Peyer's patch (tissue), 4 donors: ENCODE data around the gene APOBEC3H. TPM values are rescaled to one million over a fixed set of nuclear protein-coding genes. Genes with fewer than 3 reads are reported as not detected.
A peak's percentile ranks its signal among the peaks of the same experiment; 100 is the strongest.

Experiments
- DNase-seq, 3 donors: peaks; one replicate each; pipeline ENCODE4 v3.0.0-alpha.2; 2017 to 2019
- H3K27ac ChIP-seq, 4 donors: fragments of 200-600 bp; sonication (generic); one replicate each; pipeline ENCODE4 v1.5.1; 2016 to 2019
- H3K27me3 ChIP-seq, 2 donors: fragments of 200-600 bp; sonication (generic); one replicate each; pipeline ENCODE4 v1.5.1; 2019
- H3K36me3 ChIP-seq, 3 donors: fragments of 200-600 bp; sonication (generic); one replicate each; pipeline ENCODE4 v1.5.1; 2016 to 2019
- H3K4me1 ChIP-seq, 4 donors: fragments of 200-600 bp; sonication (generic); one replicate each; pipeline ENCODE4 v1.5.1; 2016 to 2019
- H3K4me3 ChIP-seq, 4 donors: fragments of 200-600 bp; sonication (generic); 1 replicate in 3 of 4; 2 replicates in 1 of 4; pipeline ENCODE4 v1.5.1; 2016 to 2019; ENCODE audit warnings: mild to moderate bottlenecking in 1 of 4
- H3K9me3 ChIP-seq, 4 donors: fragments of 200-600 bp; sonication (generic); one replicate each; pipeline ENCODE4 v1.5.1; 2016 to 2019; ENCODE audit warnings: mild to moderate bottlenecking in 1 of 4
- CTCF ChIP-seq, 6 experiments: fragments of 450-650 bp in 4 of 6; fragments of 200-600 bp in 2 of 6; sonication (generic) in 1 of 6; IDR thresholded peaks; one replicate each; pipeline ENCODE4 v1.5.1; 2017 to 2019; ENCODE audit warnings: antibody characterized with exemption in 6 of 6, mild to moderate bottlenecking in 3 of 6, moderate library complexity in 1 of 6
- POLR2A ChIP-seq, 2 donors: fragments of 450-650 bp; IDR thresholded peaks; one replicate each; pipeline ENCODE4 v1.5.1; 2017; ENCODE audit warnings: antibody characterized with exemption in 2 of 2, mild to moderate bottlenecking in 2 of 2, moderate library complexity in 2 of 2
- total RNA-seq, 4 donors: library from RNA; depleted of rRNA; stranded (reverse); fragments of >200 nt; gene quantifications; one replicate each; pipeline ENCODE4 v1.1.0, GENCODE V29; 2016

The APOBEC3H gene
- total RNA-seq, 4 donors from 2014 or later, result not detected

- Histone ChIP-seq H3K27me3 (no peaks in the 10 kb centered on the region), H3K27ac (no peak overlapping the region), H3K4me3 (no peak overlapping the region), H3K9me3 (no peaks in the 10 kb centered on the region), H3K4me1 (no peaks in the 10 kb centered on the region), H3K36me3 (no peaks in the 10 kb centered on the region)
- TF ChIP-seq POLR2A (IDR thresholded peaks at IDR 0.05) (no peak), CTCF (IDR thresholded peaks at IDR 0.05) (no peak)
- DNase-seq, result no peak
These were observed 11.4 kb downstream of the APOBEC3H start for GRCh38 chr22:39108487-39108886.

- DNase-seq, result no peak
- H3K9me3 ChIP-seq, result no peaks in the 10 kb centered on the region
- no peak overlapping the region for H3K4me3 ChIP-seq
- TF ChIP-seq POLR2A (IDR thresholded peaks at IDR 0.05) (no peak), CTCF (IDR thresholded peaks at IDR 0.05) (no peak)
- no peaks in the 10 kb centered on the region for H3K36me3 ChIP-seq
- no peaks in the 10 kb centered on the region for H3K27me3 ChIP-seq
- H3K4me1 ChIP-seq, result no peaks in the 10 kb centered on the region
- H3K27ac ChIP-seq, result no peak overlapping the region
These were observed 12.3 kb downstream of the APOBEC3H start for GRCh38 chr22:39109361-39109760.

DNA sequence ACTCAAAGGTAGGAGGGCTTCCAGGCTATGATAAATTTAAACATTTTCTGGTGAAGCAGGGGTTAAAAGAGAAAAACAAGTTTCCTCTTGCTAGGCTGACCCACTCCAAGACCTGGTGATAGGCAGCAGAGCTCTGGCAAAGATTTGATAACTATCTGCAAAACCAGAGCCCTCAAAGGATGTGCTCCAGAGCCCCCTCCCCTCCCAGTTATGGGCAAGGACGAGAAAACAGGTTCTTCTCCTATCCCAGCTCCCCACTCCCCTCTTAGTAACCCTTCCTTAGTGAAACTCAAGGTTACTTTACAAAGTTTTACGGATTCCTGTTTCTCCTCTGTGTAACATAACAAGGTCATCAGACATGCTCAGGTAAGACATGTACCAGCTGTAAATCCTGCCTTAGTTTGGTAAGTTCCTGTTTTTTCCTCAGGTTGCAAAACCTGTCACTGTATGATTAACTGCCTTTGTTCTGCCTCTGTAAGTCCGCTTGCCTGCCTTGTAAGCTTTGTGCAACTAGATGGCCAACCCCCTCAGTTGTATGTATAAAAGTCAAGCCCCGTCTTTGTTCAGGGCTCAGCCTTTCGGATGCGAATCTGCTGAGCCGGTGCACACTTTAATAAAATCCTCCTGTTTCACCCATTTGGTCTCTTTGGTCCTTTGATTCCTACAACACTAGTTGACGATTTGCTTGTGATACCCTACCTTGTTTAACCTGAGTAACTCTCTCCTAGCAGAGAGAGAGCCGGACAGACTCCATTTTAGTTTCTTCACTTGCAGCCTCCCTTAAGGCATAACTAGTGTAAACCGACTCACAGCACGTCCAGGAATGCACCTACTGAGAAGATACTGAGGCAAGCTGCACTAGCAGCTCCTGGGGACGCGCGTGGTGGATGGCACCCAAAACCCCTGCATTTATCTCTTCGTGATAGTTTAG lies 13.9 kb downstream of the APOBEC3H start:
- H3K36me3 ChIP-seq, result no peaks in the 10 kb centered on the region
- H3K27me3 ChIP-seq, result no peaks in the 10 kb centered on the region
- peaks cover 0 to 4% (median 0%) of the 10 kb centered on the region in 4 donors for H3K4me1 ChIP-seq
- no peak for TF ChIP-seq CTCF (IDR thresholded peaks at IDR 0.05)
- H3K9me3 ChIP-seq, result no peaks in the 10 kb centered on the region
- H3K4me3 ChIP-seq, result no peak overlapping the region
- H3K27ac ChIP-seq, result no peak overlapping the region
- no peak for DNase-seq

- H3K36me3 ChIP-seq, result no peaks in the 10 kb centered on the region
- no peaks in the 10 kb centered on the region for H3K27me3 ChIP-seq
- H3K9me3 ChIP-seq, result no peaks in the 10 kb centered on the region
- H3K4me1 ChIP-seq, result peaks cover 0 to 4% (median 0%) of the 10 kb centered on the region in 4 donors
- TF ChIP-seq POLR2A (IDR thresholded peaks at IDR 0.05), result no peak
- no peak for TF ChIP-seq CTCF (IDR thresholded peaks at IDR 0.05)
- DNase-seq, result no peak
- H3K4me3 ChIP-seq, result no peak overlapping the region
- H3K27ac ChIP-seq, result no peak overlapping the region
These were observed 17.1 kb downstream of the APOBEC3H start for GRCh38 chr22:39114112-39114511.

GRCh38 chr22:39115570-39115969 lies 18.5 kb downstream of the APOBEC3H start:
- no peak overlapping the region for H3K4me3 ChIP-seq
- H3K27me3 ChIP-seq, result no peaks in the 10 kb centered on the region
- DNase-seq, result no peak
- H3K9me3 ChIP-seq, result no peaks in the 10 kb centered on the region
- TF ChIP-seq CTCF (IDR thresholded peaks at IDR 0.05), result no peak
- TF ChIP-seq POLR2A (IDR thresholded peaks at IDR 0.05), result no peak
- no peaks in the 10 kb centered on the region for H3K36me3 ChIP-seq
- peak overlapping the region in 1 of 4 donors; percentile 33 for H3K27ac ChIP-seq
- H3K4me1 ChIP-seq, result peaks cover 0 to 4% (median 0%) of the 10 kb centered on the region in 4 donors
